ENCODE data around the gene COG8. TPM values are rescaled to one million over a fixed set of nuclear protein-coding genes. Genes with fewer than 3 reads are reported as not detected.
A peak's percentile ranks its signal among the peaks of the same experiment; 100 is the strongest.

COG8 gene
- total RNA-seq: 49.5 TPM
- 33.8 TPM for polyA plus RNA-seq (ENCODE audit: insufficient read depth, low read depth, low replicate concordance)
- long read RNA-seq, donor 1, full-length matches to known transcripts: 8 of 21 reads
- long read RNA-seq, donor 1, partial matches to known transcripts: 13 of 21 reads
- long read RNA-seq, donor 1, other reads (novel, unspliced or antisense): 0 of 21 reads
- long read RNA-seq, donor 2, full-length matches to known transcripts: 5 of 79 reads
- long read RNA-seq, donor 2, partial matches to known transcripts: 56 of 79 reads
- long read RNA-seq, donor 2, other reads (novel, unspliced or antisense): 18 of 79 reads
- long read RNA-seq, donor 3, full-length matches to known transcripts: 7 of 33 reads
- long read RNA-seq, donor 3, partial matches to known transcripts: 26 of 33 reads
- long read RNA-seq, donor 3, other reads (novel, unspliced or antisense): 0 of 33 reads
- long read RNA-seq, donor 4, full-length matches to known transcripts: 14 of 23 reads
- long read RNA-seq, donor 4, partial matches to known transcripts: 9 of 23 reads
- long read RNA-seq, donor 4, other reads (novel, unspliced or antisense): 0 of 23 reads
- long read RNA-seq, donor 5, full-length matches to known transcripts: 1 of 1 reads
- long read RNA-seq, donor 5, partial matches to known transcripts: 0 of 1 reads
- long read RNA-seq, donor 5, other reads (novel, unspliced or antisense): 0 of 1 reads
- long read RNA-seq, donor 6, full-length matches to known transcripts: 4 of 4 reads
- long read RNA-seq, donor 6, partial matches to known transcripts: 0 of 4 reads
- long read RNA-seq, donor 6, other reads (novel, unspliced or antisense): 0 of 4 reads
- long read RNA-seq, donor 7, full-length matches to known transcripts: 21 of 42 reads
- long read RNA-seq, donor 7, partial matches to known transcripts: 16 of 42 reads
- long read RNA-seq, donor 7, other reads (novel, unspliced or antisense): 5 of 42 reads
- long read RNA-seq, donor 8, full-length matches to known transcripts: 15 of 26 reads
- long read RNA-seq, donor 8, partial matches to known transcripts: 11 of 26 reads
- long read RNA-seq, donor 8, other reads (novel, unspliced or antisense): 0 of 26 reads
- long read RNA-seq, donor 9, full-length matches to known transcripts: 3 of 10 reads
- long read RNA-seq, donor 9, partial matches to known transcripts: 7 of 10 reads
- long read RNA-seq, donor 9, other reads (novel, unspliced or antisense): 0 of 10 reads
- long read RNA-seq, donor 10, full-length matches to known transcripts: 6 of 18 reads
- long read RNA-seq, donor 10, partial matches to known transcripts: 12 of 18 reads
- long read RNA-seq, donor 10, other reads (novel, unspliced or antisense): 0 of 18 reads

GRCh38 chr16:69339289-69340094 lies at the start of gene COG8, which contains the start of gene NIP7:
TSS of gene COG8 (minus strand) at chr16:69339564. CDS start at chr16:69339552, 12 bp downstream.
TSS of gene NIP7 (plus strand) at chr16:69339772. CDS start at chr16:69339830, 58 bp downstream.
- DNase-seq (peak; percentile 97 to 99 (median 98)), FAIRE-seq (peak; percentile 78)
- peak; percentile 93 for TF ChIP-seq CTCF (IDR thresholded peaks at IDR 0.05; ENCODE audit: borderline replicate concordance, extremely low read depth, insufficient read depth)
- peak within 1 kb of the TSS; percentile 74 to 82 for H3K27ac ChIP-seq (ENCODE audit: low read depth in 2 of 2, low read length in 2 of 2)
- intact Hi-C loops (cut with DNase I): no loop called here
- peaks cover 4 to 14% (median 9%) of the 10 kb centered on the region in 3 donors for H3K4me1 ChIP-seq (ENCODE audit: control insufficient read depth in 2 of 3, insufficient read depth in 2 of 3, low read depth in 1 of 3, low read length in 3 of 3)
- H3K4me3 ChIP-seq (ENCODE audit: low read length in 3 of 3): peak within 1 kb of the TSS; percentile 69 to 86 (median 75)
- H3K27me3 ChIP-seq (ENCODE audit: control insufficient read depth, insufficient read depth, low read length): no peaks in the 10 kb centered on the region
- no peaks in the 10 kb centered on the region for H3K9me3 ChIP-seq (ENCODE audit: control insufficient read depth in 2 of 3, insufficient read depth in 1 of 3, low read length in 3 of 3)
- peaks cover 3 to 32% (median 13%) of the 10 kb centered on the region in 3 donors for H3K36me3 ChIP-seq (ENCODE audit: control insufficient read depth in 2 of 3, insufficient read depth in 3 of 3, low read length in 3 of 3)
- peak within 1 kb of the TSS; percentile 80 to 90 (median 85) for H3K9ac ChIP-seq (ENCODE audit: low read length in 3 of 3)

GRCh38 chr16:69386596-69386995 lies 47.2 kb upstream of the COG8 start:
- no peak for TF ChIP-seq CTCF (IDR thresholded peaks at IDR 0.05; ENCODE audit: borderline replicate concordance, extremely low read depth, insufficient read depth)
- intact Hi-C loops (cut with DNase I): no loop called here
- Histone ChIP-seq H3K9me3 (ENCODE audit: control insufficient read depth in 2 of 3, insufficient read depth in 1 of 3, low read length in 3 of 3) (no peaks in the 10 kb centered on the region), H3K36me3 (ENCODE audit: control insufficient read depth in 2 of 3, insufficient read depth in 3 of 3, low read length in 3 of 3) (peaks cover 2 to 13% (median 6%) of the 10 kb centered on the region in 3 donors), H3K9ac (ENCODE audit: low read length in 3 of 3) (no peak overlapping the region), H3K4me3 (ENCODE audit: low read length in 3 of 3) (peak overlapping the region in 1 of 3 donors; percentile 78), H3K27me3 (ENCODE audit: control insufficient read depth, insufficient read depth, low read length) (no peaks in the 10 kb centered on the region), H3K27ac (ENCODE audit: low read depth in 2 of 2, low read length in 2 of 2) (no peak overlapping the region), H3K4me1 (ENCODE audit: control insufficient read depth in 2 of 3, insufficient read depth in 2 of 3, low read depth in 1 of 3, low read length in 3 of 3) (peaks cover 0 to 5% (median 3%) of the 10 kb centered on the region in 3 donors)
- DNase-seq: no peak
- FAIRE-seq: no peak

- DNase-seq: no peak
- peak overlapping the region; percentile 37 to 86 (median 77) for H3K9ac ChIP-seq (ENCODE audit: low read length in 3 of 3)
- H3K27ac ChIP-seq (ENCODE audit: low read depth in 2 of 2, low read length in 2 of 2): peak overlapping the region; percentile 76 to 79
- intact Hi-C loops (cut with DNase I): no loop called here
- H3K4me1 ChIP-seq (ENCODE audit: control insufficient read depth in 2 of 3, insufficient read depth in 2 of 3, low read depth in 1 of 3, low read length in 3 of 3): peaks cover 0 to 5% (median 3%) of the 10 kb centered on the region in 3 donors
- no peaks in the 10 kb centered on the region for H3K9me3 ChIP-seq (ENCODE audit: control insufficient read depth in 2 of 3, insufficient read depth in 1 of 3, low read length in 3 of 3)
- H3K4me3 ChIP-seq (ENCODE audit: low read length in 3 of 3): peak overlapping the region; percentile 78 to 81 (median 79)
- FAIRE-seq: no peak
- no peak for TF ChIP-seq CTCF (IDR thresholded peaks at IDR 0.05; ENCODE audit: borderline replicate concordance, extremely low read depth, insufficient read depth)
- no peaks in the 10 kb centered on the region for H3K27me3 ChIP-seq (ENCODE audit: control insufficient read depth, insufficient read depth, low read length)
- H3K36me3 ChIP-seq (ENCODE audit: control insufficient read depth in 2 of 3, insufficient read depth in 3 of 3, low read length in 3 of 3): peaks cover 2 to 18% (median 6%) of the 10 kb centered on the region in 3 donors
Measured at GRCh38 chr16:69384974-69385373, 45.6 kb upstream of the COG8 start.
